Jurkat, Clone E6-1 (cell line): ENCODE results near the gene TTC24. TPM values are rescaled to one million over a fixed set of nuclear protein-coding genes. Genes with fewer than 3 reads are reported as not detected.

ENCODE experiments used
- DNase-seq: peaks from one replicate; pipeline ENCODE4 v3.0.0-alpha.2; 2011; ENCODE audit warnings: low read depth, low spot score
- H3K4me3 ChIP-seq: 2 replicates; pipeline ENCODE4 v1.5.1; 2011; ENCODE audit warnings: mild to moderate bottlenecking, low read length, control low read depth, moderate library complexity
- polyA plus RNA-seq: library from polyadenylated mRNA; unstranded; fragments of >200 nt; gene quantifications from one replicate; pipeline ENCODE4 v1.2.1, GENCODE V29; 2012; ENCODE audit warnings: missing spikeins; ENCODE audit not compliant: insufficient read length, insufficient read depth

The TTC24 gene
- polyA plus RNA-seq = 9.5 TPM

GRCh38 chr1:156579472-156579871 lies at the start of gene TTC24:
TTC24 (plus strand) TSS chr1:156579723; CDS start chr1:156581365, 1,642 bp downstream.
- no peak for DNase-seq

DNA sequence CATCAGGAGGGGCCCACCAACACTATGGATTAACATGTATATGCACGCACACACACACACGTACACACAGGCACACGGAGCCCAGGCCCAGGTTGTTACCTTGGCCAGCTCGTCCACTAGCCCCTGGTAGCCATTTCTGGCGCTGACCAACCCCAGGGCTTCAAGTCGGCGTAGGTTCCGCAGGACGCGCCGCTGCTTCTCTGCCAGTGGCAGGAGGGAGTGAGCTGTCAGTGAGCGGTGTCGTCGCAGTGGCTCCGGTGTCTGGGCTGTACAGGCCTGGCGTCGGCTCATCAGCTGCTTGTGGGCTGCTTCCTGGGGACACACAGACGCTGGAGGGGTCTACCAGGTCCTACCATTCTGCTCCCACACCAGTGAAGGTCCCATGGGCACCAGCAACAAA lies 49.5 kb upstream of the TTC24 start:
- no peak for DNase-seq
- no peak overlapping the region for H3K4me3 ChIP-seq

More at GRCh38 chr1:156579472-156579871, at the start of gene TTC24:
- no peak within 1 kb of the TSS for H3K4me3 ChIP-seq

- no peak overlapping the region for H3K4me3 ChIP-seq
- no peak for DNase-seq
Observed at GRCh38 chr1:156532374-156532773, 47.1 kb upstream of the TTC24 start.

GRCh38 chr1:156533568-156534220 lies 45.8 kb upstream of the TTC24 start:
- no peak for DNase-seq
- no peak overlapping the region for H3K4me3 ChIP-seq

DNA sequence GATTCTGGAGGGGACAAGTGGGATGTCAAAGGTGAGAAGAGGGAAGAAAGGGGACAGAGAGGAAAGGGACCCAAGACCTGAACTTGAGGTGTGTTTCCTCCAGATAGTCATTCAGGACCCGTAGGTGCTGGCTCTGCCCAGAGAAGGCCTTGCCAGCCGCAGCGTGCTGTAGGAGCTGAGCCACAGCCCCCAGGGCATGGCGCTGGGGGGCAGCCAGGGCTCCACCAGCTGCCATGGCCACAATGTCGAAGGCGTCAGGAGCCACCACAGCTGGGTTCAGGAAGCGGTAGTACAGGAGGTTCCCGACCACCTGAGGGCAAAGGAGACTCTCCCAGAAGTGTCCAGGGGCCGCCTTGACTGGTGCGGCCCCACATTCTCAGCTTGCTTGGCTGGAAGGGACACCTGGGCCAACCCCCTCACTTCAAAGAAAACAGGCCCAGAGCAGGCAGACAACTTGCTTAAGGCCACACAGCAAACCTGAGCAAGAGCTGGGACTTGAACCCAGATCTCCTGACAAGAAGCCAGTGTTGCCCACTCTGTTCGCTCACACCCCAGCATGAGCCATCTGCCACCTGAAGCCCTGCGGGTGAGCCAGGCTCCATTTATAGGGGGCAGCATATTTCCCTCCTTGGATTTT lies 45.0 kb upstream of the TTC24 start:
- H3K4me3 ChIP-seq = no peak overlapping the region
- no peak for DNase-seq

GRCh38 chr1:156537027-156537426 lies 42.5 kb upstream of the TTC24 start:
- H3K4me3 ChIP-seq = no peak overlapping the region
- DNase-seq = no peak

GRCh38 chr1:156538711-156539440 lies 40.6 kb upstream of the TTC24 start:
- no peak overlapping the region for H3K4me3 ChIP-seq
- DNase-seq = no peak

DNA sequence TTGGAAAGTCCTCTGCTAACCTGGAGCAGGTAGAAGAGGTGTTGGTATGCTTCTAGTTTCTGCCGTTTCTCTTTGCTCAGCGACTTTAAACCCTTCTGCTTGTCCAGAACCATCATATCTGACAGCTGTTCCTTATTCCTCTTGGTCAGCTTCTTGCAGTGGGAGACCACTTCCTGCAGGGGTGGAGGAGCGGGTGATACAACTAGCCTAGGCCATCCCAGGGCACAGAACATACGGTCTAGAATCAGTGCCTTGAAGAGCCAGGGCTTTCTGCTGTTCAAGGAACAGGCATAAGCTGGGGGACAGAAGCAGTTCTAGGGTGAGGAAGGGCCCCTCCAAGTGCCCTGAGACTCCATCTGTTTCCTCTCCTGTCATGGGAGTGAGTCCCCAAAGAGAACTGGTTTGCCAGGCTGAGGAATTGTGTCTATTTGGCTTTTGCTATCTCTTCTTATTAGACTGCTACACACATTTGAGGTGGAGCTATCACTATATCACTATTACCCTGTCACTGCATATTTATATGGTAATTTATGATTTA lies 39.6 kb upstream of the TTC24 start:
- no peak for DNase-seq
- H3K4me3 ChIP-seq = no peak overlapping the region

DNA sequence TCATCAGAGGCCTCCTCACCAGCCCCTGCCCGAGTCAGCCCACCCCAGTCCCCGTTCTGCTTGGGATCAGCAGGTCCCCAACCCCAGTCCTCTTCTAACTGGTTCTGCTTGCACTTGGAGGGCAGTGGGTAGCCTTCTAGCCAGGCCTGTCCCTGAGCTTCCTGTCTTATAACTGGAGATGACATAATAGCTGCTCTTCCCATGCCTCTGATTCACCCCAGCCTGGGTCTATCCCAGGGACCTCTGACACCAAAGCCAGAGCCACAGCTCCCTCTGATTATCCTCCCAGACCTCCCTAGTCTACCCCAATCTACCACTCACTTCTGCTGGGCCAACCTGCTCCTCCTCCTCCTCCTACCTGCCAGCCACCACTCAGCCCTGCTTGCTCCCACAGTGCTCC lies 38.6 kb upstream of the TTC24 start:
- H3K4me3 ChIP-seq = no peak overlapping the region
- no peak for DNase-seq

- no peak for DNase-seq
- H3K4me3 ChIP-seq = no peak overlapping the region
Observed at GRCh38 chr1:156543066-156543465, 36.5 kb upstream of the TTC24 start.

DNA sequence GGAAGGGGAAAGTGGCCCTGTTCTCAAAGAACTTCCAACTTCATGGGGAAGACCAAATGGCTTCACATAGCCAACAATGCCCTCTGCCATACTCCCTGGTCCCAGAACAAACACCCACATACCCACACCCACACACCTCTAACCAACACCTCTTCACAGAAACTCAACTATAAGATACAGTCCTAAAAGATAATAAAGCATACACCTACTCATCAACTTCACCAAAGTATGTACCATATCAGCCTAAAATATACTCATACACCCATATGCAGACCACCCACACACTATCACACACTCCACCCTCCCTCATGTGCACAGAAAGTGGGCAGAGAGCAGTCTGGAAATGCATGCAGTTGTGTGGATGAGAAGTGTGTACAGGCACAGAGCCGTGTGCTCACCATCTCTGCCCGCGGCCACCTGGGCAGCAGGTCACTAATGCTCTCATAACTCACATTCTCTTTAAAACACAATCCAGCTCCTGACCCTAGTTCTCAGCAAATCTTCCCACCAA lies 34.9 kb upstream of the TTC24 start:
- no peak overlapping the region for H3K4me3 ChIP-seq
- no peak for DNase-seq

GRCh38 chr1:156546267-156546666 lies 33.3 kb upstream of the TTC24 start:
- H3K4me3 ChIP-seq = no peak overlapping the region
- DNase-seq = no peak

GRCh38 chr1:156547434-156547833 lies 32.1 kb upstream of the TTC24 start:
- H3K4me3 ChIP-seq = no peak overlapping the region
- DNase-seq = no peak

DNA sequence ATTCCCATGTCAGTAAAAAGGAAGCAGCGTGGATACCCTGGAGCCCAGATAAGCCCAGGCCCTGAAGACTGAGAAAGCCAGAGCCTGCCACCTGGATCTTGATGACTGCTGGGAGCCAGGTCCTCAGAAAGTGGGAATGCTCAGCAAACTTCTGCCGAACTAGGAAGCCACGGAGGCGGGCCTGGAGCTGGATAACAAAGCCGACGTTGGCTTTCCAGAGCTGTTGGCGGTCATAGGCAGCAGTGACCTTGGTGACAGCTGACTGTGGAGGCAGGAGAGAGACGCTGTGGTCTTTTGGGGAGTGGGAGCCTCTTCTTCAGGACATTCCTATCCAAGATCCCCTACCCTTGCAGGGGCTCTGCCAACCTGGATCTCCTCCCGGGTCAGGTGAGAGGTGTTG lies 31.5 kb upstream of the TTC24 start:
- no peak for DNase-seq
- H3K4me3 ChIP-seq = no peak overlapping the region

GRCh38 chr1:156549390-156549789 lies 30.1 kb upstream of the TTC24 start:
- no peak overlapping the region for H3K4me3 ChIP-seq
- DNase-seq = no peak

DNA sequence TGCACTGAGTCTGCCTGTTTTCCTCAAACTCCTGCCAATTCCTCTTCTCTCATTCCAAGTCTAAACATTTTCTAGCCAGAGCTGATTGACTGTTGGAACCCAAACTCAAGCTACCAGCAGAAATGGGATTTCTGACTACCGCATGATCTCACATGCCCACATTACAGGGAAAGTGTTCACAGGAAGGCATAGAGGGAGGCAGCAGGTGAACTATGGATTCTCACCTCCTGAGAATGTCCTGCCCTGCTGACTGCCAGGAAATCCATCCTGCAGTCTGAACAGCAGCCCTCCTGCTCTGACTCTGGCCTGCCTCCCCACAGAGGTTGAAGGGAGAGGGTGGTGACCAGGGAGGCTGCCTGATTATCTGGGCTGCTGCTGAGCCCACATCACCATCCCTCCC lies 29.7 kb upstream of the TTC24 start:
- DNase-seq = no peak
- H3K4me3 ChIP-seq = no peak overlapping the region

DNA sequence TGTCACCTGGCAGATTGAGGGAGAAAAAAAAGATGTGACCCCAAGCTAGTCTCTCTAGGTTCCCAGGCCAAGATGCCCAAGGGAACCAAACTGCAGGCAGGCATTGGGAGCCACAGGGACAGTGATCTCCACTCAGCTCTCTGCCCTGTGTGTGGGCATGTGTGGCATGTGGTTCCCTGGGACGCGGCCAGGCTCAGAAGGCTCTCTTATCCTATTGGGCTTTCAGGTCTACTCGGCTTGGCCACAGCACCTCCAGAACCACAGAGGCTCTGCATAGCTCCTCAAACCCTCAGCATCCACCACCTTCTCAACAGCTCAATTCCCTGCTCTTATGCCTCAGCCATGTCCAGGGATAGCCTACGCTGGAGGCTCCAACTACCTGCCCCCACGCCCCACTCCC lies 29.2 kb upstream of the TTC24 start:
- H3K4me3 ChIP-seq = no peak overlapping the region
- DNase-seq = no peak

GRCh38 chr1:156551066-156551643 lies 28.4 kb upstream of the TTC24 start:
- no peak overlapping the region for H3K4me3 ChIP-seq
- DNase-seq = no peak

DNA sequence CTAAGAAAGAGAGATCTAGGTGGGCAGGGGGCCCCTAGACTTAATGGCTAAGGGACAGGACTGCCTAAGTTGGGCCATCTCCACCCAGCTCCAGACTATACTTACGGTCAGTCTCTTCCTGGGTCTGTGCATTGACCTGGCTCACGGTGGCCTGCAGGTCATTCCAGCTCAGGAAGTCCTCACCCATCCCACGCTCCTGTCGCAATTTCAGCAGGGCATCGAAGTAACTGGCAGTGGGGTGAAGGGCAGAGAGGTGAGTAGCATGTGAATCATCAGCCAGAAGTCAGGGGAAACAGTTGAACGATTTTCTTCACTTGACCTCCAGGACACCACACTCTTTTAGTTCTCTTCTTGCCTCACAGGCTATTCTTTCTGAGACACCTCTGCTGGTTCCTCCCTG lies 27.7 kb upstream of the TTC24 start:
- no peak overlapping the region for H3K4me3 ChIP-seq
- no peak for DNase-seq

GRCh38 chr1:156552518-156552917 lies 27.0 kb upstream of the TTC24 start:
- DNase-seq = no peak

More at GRCh38 chr1:156552518-156552917, 27.0 kb upstream of the TTC24 start:
- no peak overlapping the region for H3K4me3 ChIP-seq
